ENCODE results near the gene GLB1L3. TPM values are rescaled to one million over a fixed set of nuclear protein-coding genes. Genes with fewer than 3 reads are reported as not detected.

Gene GLB1L3
- total and polyA plus RNA-seq, 2 donors from 2014 or later, result 0.06 to 0.17 TPM

GRCh38 chr11:134237557-134237922 is 38.6 kb upstream of the GLB1L3 start:
- no peaks in the 10 kb centered on the region for H3K9me3 ChIP-seq (ENCODE audit: control insufficient read depth in 2 of 3, insufficient read depth in 1 of 3, low read length in 3 of 3)
- intact Hi-C loops (cut with DNase I), result no loop called here
- no peak overlapping the region for H3K4me3 ChIP-seq (ENCODE audit: low read length in 3 of 3)
- H3K27ac ChIP-seq (ENCODE audit: low read depth in 2 of 2, low read length in 2 of 2), result no peak overlapping the region
- no peak for TF ChIP-seq CTCF (IDR thresholded peaks at IDR 0.05; ENCODE audit: borderline replicate concordance, extremely low read depth, insufficient read depth)
- H3K4me1 ChIP-seq (ENCODE audit: control insufficient read depth in 2 of 3, insufficient read depth in 2 of 3, low read depth in 1 of 3, low read length in 3 of 3), result peaks cover 0 to under 1% (median 0%) of the 10 kb centered on the region in 3 donors
- H3K9ac ChIP-seq (ENCODE audit: low read length in 3 of 3), result no peak overlapping the region
- FAIRE-seq (no peak), DNase-seq (peak in 1 of 5 donors; percentile 11)
- H3K27me3 ChIP-seq (ENCODE audit: control insufficient read depth, insufficient read depth, low read length), result no peaks in the 10 kb centered on the region
- peaks cover 3 to 31% (median 17%) of the 10 kb centered on the region in 3 donors for H3K36me3 ChIP-seq (ENCODE audit: control insufficient read depth in 2 of 3, insufficient read depth in 3 of 3, low read length in 3 of 3)

GRCh38 chr11:134238956-134239355 is 37.2 kb upstream of the GLB1L3 start:
- H3K4me1 ChIP-seq (ENCODE audit: control insufficient read depth in 2 of 3, insufficient read depth in 2 of 3, low read depth in 1 of 3, low read length in 3 of 3), result no peaks in the 10 kb centered on the region
- no peaks in the 10 kb centered on the region for H3K27me3 ChIP-seq (ENCODE audit: control insufficient read depth, insufficient read depth, low read length)
- H3K9me3 ChIP-seq (ENCODE audit: control insufficient read depth in 2 of 3, insufficient read depth in 1 of 3, low read length in 3 of 3), result no peaks in the 10 kb centered on the region
- FAIRE-seq, result no peak
- no peak overlapping the region for H3K27ac ChIP-seq (ENCODE audit: low read depth in 2 of 2, low read length in 2 of 2)
- no peak for TF ChIP-seq CTCF (IDR thresholded peaks at IDR 0.05; ENCODE audit: borderline replicate concordance, extremely low read depth, insufficient read depth)
- peaks cover 3 to 37% (median 29%) of the 10 kb centered on the region in 3 donors for H3K36me3 ChIP-seq (ENCODE audit: control insufficient read depth in 2 of 3, insufficient read depth in 3 of 3, low read length in 3 of 3)
- intact Hi-C loops (cut with DNase I), result no loop called here
- DNase-seq, result no peak
- no peak overlapping the region for H3K4me3 ChIP-seq (ENCODE audit: low read length in 3 of 3)
- no peak overlapping the region for H3K9ac ChIP-seq (ENCODE audit: low read length in 3 of 3)

GRCh38 chr11:134240592-134240991 is 35.6 kb upstream of the GLB1L3 start:
- H3K36me3 ChIP-seq (ENCODE audit: control insufficient read depth in 2 of 3, insufficient read depth in 3 of 3, low read length in 3 of 3), result peaks cover 3 to 48% (median 38%) of the 10 kb centered on the region in 3 donors

More at GRCh38 chr11:134240592-134240991, 35.6 kb upstream of the GLB1L3 start:
- Histone ChIP-seq H3K9me3 (ENCODE audit: control insufficient read depth in 2 of 3, insufficient read depth in 1 of 3, low read length in 3 of 3) (no peaks in the 10 kb centered on the region), H3K4me3 (ENCODE audit: low read length in 3 of 3) (no peak overlapping the region), H3K27me3 (ENCODE audit: control insufficient read depth, insufficient read depth, low read length) (no peaks in the 10 kb centered on the region), H3K4me1 (ENCODE audit: control insufficient read depth in 2 of 3, insufficient read depth in 2 of 3, low read depth in 1 of 3, low read length in 3 of 3) (no peaks in the 10 kb centered on the region), H3K27ac (ENCODE audit: low read depth in 2 of 2, low read length in 2 of 2) (no peak overlapping the region), H3K9ac (ENCODE audit: low read length in 3 of 3) (no peak overlapping the region)
- no peak for TF ChIP-seq CTCF (IDR thresholded peaks at IDR 0.05; ENCODE audit: borderline replicate concordance, extremely low read depth, insufficient read depth)
- no peak for FAIRE-seq
- DNase-seq, result no peak
- intact Hi-C loops (cut with DNase I), result no loop called here

Data from kidney (tissue), 14 donors.